HG02763 (cell line): ENCODE results near the gene OSBP2.
"Not testable (repeated sequence)": the region's sequence is repeated elsewhere in the genome, so short reads cannot be mapped to it uniquely, and the experiment has no call there.

Experiments
- ATAC-seq: cut with Tn5 transposase; IDR thresholded peaks from one replicate; pipeline ENCODE4 v1.9.1; 2021; ENCODE audit warnings: mild to moderate bottlenecking, moderate library complexity; ENCODE audit not compliant: unreplicated experiment

Gene OSBP2

GRCh38 chr22:30679895-30680690 is 14.6 kb upstream of the OSBP2 start:
- not testable (repeated sequence) for ATAC-seq

GRCh38 chr22:30680991-30681770 is 13.5 kb upstream of the OSBP2 start:
- no peak for ATAC-seq

GRCh38 chr22:30681831-30682230 is 12.8 kb upstream of the OSBP2 start:
- ATAC-seq, result no peak

- ATAC-seq, result no peak
Observed at GRCh38 chr22:30685178-30685577, 9.5 kb upstream of the OSBP2 start.

- ATAC-seq, result no peak
Observed at GRCh38 chr22:30687358-30687757, 7.3 kb upstream of the OSBP2 start.

GRCh38 chr22:30689622-30690021 is 5.1 kb upstream of the OSBP2 start:
- ATAC-seq, result no peak

- ATAC-seq, result no peak
Observed at GRCh38 chr22:30691204-30691603, 3.5 kb upstream of the OSBP2 start.

GRCh38 chr22:30694171-30694639 is 469 bp upstream of the OSBP2 start:
- ATAC-seq, result peak; percentile 42

- peak; percentile 6 for ATAC-seq
Observed at GRCh38 chr22:30695351-30695851, 727 bp downstream of the OSBP2 start.

GRCh38 chr22:30695871-30696655 is 1.4 kb downstream of the OSBP2 start:
- ATAC-seq, result no peak

GRCh38 chr22:30697975-30698374 is 3.3 kb downstream of the OSBP2 start:
- ATAC-seq, result no peak

- no peak for ATAC-seq
Observed at GRCh38 chr22:30701872-30702271, 7.2 kb downstream of the OSBP2 start.

GRCh38 chr22:30702856-30703255 is 8.2 kb downstream of the OSBP2 start:
- no peak for ATAC-seq

- no peak for ATAC-seq
Observed at GRCh38 chr22:30704978-30705377, 10.3 kb downstream of the OSBP2 start.

- no peak for ATAC-seq
Observed at GRCh38 chr22:30705710-30706651, 11.3 kb downstream of the OSBP2 start.

- ATAC-seq, result not testable (repeated sequence)
Observed at GRCh38 chr22:30709980-30710379, 15.3 kb downstream of the OSBP2 start.

GRCh38 chr22:30712094-30712493 is 17.4 kb downstream of the OSBP2 start:
- ATAC-seq, result no peak

- ATAC-seq, result no peak
Observed at GRCh38 chr22:30714062-30714461, 19.4 kb downstream of the OSBP2 start.

GRCh38 chr22:30717331-30717921 is 22.8 kb downstream of the OSBP2 start:
- ATAC-seq, result no peak

GRCh38 chr22:30717952-30718351 is 23.3 kb downstream of the OSBP2 start:
- ATAC-seq, result no peak
